ENCODE data around the gene STAMBPL1. TPM values are rescaled to one million over a fixed set of nuclear protein-coding genes. Genes with fewer than 3 reads are reported as not detected.
A peak's percentile ranks its signal among the peaks of the same experiment; 100 is the strongest.
"Not testable (repeated sequence)": the region's sequence is repeated elsewhere in the genome, so short reads cannot be mapped to it uniquely, and the experiment has no call there.

STAMBPL1 gene
- total RNA-seq: 16.9 TPM

DNA sequence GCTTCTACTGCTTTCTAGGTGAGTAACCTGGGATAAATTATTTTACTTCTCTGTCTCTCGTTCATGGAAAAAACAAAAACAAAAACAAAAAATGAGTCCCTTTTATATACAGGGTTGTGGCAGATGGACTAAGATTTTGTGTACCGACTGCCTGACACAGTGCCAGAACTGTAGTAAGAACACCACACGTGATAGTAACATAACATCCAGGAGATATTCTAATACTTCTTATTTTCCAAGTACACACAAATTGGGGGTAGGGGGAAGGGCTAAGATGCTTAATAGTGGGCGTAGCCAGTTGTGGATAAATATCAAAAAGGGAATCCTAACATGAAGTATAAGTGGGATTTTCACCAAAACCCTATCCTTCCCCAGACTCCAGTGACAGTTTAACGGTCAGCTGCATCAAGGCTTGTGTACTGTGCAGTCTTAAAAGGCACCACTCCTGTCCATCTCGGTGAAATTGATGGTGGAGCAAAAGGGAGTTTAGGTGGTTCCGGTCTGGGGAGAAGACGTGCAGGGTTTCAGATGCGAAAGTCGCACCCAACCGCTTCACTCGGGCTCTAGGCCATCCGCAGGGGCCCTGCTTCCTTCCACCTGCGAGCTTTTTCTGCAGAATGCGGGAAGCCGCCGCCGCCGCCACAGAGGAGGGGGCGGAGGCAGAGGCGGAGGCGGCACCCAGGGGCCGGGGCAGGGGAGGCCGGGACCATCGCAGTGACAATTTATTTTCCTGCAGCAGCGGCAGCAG is at the start of gene STAMBPL1:
TSS of gene STAMBPL1 (plus strand) at position 712 of the 748 bp plus-strand sequence. CDS start 21,464 bp downstream, outside the sequence.
- no peak for DNase-seq

DNA sequence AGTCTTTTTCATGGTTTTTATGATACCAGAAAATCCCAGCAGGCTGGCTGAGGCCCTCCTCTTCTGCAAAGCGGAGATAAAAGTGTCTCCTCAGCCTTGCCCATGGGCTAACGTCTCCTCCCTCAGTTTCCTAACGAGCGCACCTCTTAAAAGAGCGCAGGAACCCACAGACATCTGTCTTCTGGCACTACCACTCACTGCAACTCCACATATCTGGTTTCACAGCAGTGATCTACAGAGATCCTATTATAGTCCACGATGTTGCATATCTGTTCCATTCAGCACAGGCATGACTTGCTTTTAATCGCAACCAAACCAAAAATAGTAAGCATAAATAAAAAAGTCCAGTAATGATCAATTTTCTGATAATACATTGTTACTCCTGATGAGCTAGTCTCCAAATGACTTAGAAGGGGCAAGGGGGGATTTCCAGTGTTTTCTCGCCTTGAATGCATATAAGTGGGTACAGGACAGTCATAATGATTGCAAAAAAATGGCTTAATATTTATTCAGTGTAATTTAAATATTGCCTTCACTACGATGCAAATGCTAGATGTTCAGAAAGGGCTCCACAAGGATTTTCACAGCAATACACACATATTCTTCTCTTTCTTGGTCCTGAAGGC is 49.3 kb upstream of the STAMBPL1 start:
- DNase-seq: no peak

- no peak for DNase-seq
Measured at GRCh38 chr10:88831709-88832108, 48.3 kb upstream of the STAMBPL1 start.

DNA sequence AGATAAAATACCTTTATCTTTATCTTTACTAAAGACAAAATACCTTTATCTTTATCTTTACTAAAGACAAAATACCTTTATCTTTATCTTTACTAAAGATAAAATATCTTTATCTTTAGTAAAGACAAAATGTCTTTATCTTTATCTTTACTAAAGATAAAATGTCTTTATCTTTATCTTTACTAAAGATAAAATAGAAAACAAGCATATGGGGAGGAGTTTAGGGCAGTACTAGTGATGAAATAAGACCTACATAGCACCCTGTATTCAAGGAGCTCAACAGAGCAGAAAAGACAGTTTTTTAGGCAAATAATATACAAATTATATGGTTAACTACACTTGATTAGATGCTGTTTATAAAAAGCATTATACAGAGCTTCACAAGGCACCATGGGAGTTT is 47.7 kb upstream of the STAMBPL1 start:
- no peak for DNase-seq

- DNase-seq: no peak
Measured at GRCh38 chr10:88833156-88833555, 46.9 kb upstream of the STAMBPL1 start.

DNA sequence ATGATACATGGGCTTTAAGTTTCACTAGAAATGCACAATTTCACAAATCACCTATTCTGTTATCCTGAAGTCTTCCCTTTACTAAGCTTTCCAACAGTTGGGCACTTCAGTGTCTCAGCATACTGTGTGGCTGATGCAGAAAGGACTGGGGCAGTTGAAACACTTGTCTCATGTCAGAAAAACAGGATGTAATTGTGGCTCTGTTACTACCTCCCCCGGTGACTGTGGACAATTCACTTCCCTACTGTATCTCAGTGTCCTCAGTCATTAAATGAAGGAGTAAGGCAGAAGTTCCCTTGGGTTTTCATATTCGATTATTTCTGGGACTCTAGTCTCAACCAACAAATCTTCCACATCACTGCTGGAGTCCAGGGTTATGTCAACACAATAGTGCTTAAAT is 46.3 kb upstream of the STAMBPL1 start:
- no peak for DNase-seq

- DNase-seq: peak; percentile 84
Measured at GRCh38 chr10:88835096-88835909, 44.7 kb upstream of the STAMBPL1 start.

GRCh38 chr10:88835910-88836221 is 44.2 kb upstream of the STAMBPL1 start:
- DNase-seq: no peak

DNA sequence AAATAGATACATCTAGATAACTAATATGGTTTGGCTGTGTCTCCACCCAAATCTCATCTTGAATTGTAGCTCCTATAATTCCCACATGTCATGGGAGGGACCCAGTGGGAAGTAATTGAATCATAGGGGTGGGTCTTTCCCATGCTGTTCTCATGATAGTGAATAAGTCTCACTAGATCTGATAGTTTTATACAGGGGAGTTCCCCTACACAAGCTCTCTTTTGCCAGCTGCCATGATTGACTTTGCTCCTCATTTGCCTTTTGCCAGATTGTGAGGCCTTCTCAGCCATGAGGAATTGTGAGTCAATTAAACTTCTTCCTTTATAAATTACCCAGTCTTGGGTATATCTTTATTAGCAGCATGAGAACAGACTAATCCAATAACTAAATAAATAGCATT is 42.4 kb upstream of the STAMBPL1 start:
- DNase-seq: not testable (repeated sequence)

DNA sequence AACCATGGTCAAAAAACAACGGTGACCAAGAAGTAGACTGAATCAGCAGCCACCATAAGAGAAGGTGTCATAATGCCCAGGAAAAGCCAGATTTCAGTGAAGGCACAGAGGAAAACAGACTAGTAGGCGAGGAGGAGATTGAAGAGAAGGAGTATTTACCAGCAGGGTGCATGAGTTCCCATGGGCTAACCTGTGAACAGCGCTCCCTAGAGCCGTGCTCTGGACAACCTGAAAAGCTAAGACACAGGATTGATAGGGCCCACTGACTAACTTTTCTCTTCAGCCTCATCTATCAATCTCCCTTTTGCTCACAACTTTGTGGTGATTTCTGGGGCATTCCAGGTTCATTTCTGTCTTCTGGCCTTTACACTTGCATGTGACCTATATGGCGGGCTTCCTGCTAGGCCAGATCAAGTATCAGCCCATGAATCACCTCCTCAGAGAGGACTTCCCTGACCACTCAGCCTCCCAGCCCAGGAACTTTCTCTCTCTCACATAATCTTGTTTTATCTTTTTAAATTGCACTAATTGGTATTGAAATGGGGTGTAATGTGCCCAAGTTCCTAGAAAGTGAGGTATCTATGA is 41.2 kb upstream of the STAMBPL1 start:
- DNase-seq: no peak

GRCh38 chr10:88840104-88840503 is 39.9 kb upstream of the STAMBPL1 start:
- DNase-seq: no peak

DNA sequence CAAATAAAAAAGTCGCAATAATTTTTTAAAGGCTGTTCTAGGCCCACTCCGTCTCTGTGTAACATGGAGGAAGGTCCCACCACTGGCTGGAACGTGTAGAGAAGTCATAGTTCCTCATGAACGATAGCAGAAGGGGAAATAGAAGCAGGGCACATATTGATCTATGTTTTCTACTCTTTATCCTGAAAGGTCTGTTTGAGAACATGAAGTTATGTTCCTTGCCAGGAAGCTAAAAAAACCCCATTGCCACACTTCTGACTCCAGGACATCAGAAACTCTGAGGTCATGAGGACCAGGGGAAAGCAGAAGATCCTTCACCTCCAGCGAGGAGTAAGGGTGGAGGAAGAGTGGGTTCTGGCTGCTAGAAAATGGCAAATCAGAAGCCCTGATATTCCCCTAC is 39.2 kb upstream of the STAMBPL1 start:
- DNase-seq: no peak

DNA sequence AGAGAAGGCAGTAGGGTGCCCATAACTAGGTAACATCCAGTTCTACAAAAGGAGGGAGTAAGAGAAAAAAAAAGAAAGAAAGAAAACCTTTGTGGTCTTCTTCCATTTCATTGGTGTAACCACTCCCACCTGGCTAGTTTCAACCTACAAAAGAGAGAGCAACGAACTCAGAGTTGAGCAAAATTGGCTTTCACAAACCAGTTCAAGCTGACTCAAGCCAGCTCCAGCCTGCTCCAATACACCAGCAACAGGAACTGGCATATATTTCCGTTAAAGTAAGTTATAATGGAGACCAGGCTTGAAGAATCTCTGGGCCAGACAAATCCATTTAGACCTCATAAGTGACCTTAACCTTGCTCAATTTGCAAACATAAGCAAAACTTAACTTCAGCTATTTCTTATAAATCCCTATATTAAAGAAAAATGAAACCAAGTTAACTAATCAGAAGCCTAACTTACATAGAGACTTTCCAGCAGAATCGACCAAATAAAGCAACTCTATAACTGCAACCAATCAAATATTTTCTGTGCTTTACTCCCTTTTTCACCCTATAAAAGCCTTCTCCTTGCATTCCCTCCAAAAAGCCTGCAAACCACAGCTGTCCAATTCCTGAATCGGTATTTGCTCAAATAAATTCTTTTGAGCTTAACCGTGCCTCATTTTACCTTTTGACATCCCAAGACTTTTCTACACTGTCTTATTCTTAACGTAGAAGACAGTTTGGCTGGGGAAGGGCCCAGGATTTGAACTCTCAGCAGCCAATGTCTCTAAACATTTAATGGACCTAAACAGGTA is 38.5 kb upstream of the STAMBPL1 start:
- no peak for DNase-seq

DNA sequence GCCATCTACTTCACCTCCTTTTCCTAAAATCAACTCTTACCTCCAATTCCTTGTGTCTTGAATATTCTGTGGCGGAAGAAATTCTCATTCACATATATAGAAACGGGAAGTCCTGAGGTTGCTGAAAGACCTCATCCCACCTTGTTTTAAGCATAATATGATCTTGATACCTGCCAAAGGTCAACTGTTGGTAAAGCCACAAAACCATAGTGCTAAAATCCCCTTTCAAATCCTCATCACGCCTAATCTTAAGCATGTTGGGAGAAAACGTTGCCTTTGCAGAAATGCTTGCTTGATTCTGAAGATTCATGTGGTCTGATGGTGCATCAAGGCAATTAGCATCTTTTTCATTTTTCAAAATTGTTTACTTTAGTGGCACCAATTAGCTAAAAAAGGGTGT is 36.9 kb upstream of the STAMBPL1 start:
- no peak for DNase-seq

DNA sequence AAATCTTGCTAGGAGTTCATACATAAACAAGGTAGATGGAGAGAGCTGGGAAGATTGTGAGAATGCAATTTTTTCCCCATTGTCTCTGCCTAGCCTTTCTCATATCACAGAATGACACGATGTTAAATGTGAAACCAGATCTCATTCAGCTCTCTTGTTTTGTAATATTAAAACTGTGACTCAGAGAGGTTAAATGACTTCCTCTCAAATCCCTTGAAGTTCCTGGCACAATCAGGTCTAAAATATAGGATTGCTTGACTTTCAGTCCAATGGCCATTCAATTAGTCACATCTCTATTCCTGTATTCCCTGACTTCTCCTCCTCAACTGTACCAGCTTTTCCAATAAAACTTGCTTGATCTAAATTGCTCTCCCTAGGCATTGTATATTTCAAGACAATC is 31.5 kb upstream of the STAMBPL1 start:
- no peak for DNase-seq

- no peak for DNase-seq
Measured at GRCh38 chr10:88849234-88849633, 30.8 kb upstream of the STAMBPL1 start.

- DNase-seq: no peak
Measured at GRCh38 chr10:88850712-88851111, 29.3 kb upstream of the STAMBPL1 start.

DNA sequence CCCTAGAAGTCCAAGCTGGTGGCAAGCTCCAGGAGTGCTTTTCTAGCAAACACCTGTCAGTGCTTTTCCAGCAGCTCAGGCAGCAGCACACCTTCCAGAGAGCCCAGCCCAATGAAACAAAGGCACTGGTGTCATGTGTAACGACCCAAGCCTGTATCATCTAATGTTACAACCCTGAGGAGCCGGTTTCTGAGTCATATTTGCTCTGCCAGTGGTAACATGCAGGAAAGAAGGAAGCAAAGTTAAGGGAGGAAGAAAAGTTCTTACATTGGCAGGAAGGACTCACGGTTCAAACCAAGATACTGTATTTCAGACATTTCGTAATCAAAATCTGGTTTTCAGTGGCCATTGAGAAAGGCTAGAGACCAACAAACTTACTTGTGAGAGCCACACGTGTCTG is 28.3 kb upstream of the STAMBPL1 start, which contains the start of gene ANKRD22:
TSS of gene ANKRD22 (minus strand) at position 139 of the 400 bp plus-strand sequence. CDS start 237 bp downstream, outside the sequence.
- no peak for DNase-seq

GRCh38 chr10:88852327-88852726 is 27.7 kb upstream of the STAMBPL1 start:
- no peak for DNase-seq

GRCh38 chr10:88853155-88853881 is 26.7 kb upstream of the STAMBPL1 start:
- DNase-seq: no peak

DNA sequence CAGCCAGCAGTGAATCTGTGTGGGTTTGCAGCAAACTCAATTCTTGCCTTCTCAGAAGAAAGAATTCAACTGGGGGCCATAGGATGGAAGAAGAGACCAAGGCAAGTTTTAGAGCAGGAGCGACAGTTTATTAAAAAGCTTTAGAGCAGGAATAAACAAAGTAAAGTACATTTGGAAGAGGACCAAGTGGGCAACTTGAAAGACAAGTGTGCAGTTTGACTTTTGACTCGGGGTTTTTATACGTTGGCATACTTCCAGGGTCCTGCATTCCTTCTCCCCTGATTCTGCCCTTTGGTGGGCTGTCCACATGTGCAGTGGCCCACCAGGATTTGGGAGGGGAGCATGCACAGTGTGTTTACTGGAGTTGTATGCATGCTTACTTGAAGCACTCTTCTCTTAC is 25.4 kb upstream of the STAMBPL1 start:
- no peak for DNase-seq

Measured in skin of body (tissue), 2 donors.